Neutrophil (primary cell): ENCODE data around the gene WFIKKN1.
"Not testable (repeated sequence)": the region's sequence is repeated elsewhere in the genome, so short reads cannot be mapped to it uniquely, and the experiment has no call there.

Experiments
- H3K27ac ChIP-seq: fragments of 200-600 bp; sonication (generic); 2 replicates; pipeline ENCODE4 v1.5.1; 2016; ENCODE audit warnings: mild to moderate bottlenecking, moderate library complexity
- H3K27me3 ChIP-seq: fragments of 200-600 bp; sonication (generic); 2 replicates; pipeline ENCODE4 v1.6.0; 2016; ENCODE audit warnings: mild to moderate bottlenecking
- H3K36me3 ChIP-seq: fragments of 200-600 bp; sonication (generic); 2 replicates; pipeline ENCODE4 v1.5.1; 2017
- H3K4me1 ChIP-seq, 2 experiments: fragments of 200-600 bp in 1 of 2; sonication (generic) in 1 of 2; 1 replicate in 1 of 2; 2 replicates in 1 of 2; pipeline versions ENCODE4 v1.5.1 to v1.6.1; 2013 to 2016; ENCODE audit warnings: low read depth in 1 of 2, low read length in 1 of 2, mild to moderate bottlenecking in 1 of 2, moderate library complexity in 1 of 2; ENCODE audit not compliant: control insufficient read depth in 1 of 2, insufficient read depth in 1 of 2
- H3K4me3 ChIP-seq, 2 experiments: fragments of 200-600 bp in 1 of 2; sonication (generic) in 1 of 2; 1 replicate in 1 of 2; 2 replicates in 1 of 2; pipeline ENCODE4 v1.5.1; 2013 to 2016; ENCODE audit warnings: low read depth in 1 of 2, low read length in 1 of 2, mild to moderate bottlenecking in 1 of 2, moderate library complexity in 1 of 2
- H3K9me3 ChIP-seq: fragments of 200-600 bp; sonication (generic); 2 replicates; pipeline ENCODE4 v1.5.1; 2016
- CTCF ChIP-seq: fragments of 200-600 bp; sonication (generic); IDR thresholded peaks from 2 replicates; pipeline ENCODE4 v1.5.1; 2016; ENCODE audit warnings: antibody characterized with exemption

WFIKKN1 gene

GRCh38 chr16:596736-597060 is 34.1 kb upstream of the WFIKKN1 start:
- Histone ChIP-seq H3K27ac (peak overlapping the region; percentile 71), H3K27me3 (no peaks in the 10 kb centered on the region), H3K36me3 (peaks cover 17% of the 10 kb centered on the region), H3K9me3 (no peaks in the 10 kb centered on the region), H3K4me3 (no peak overlapping the region), H3K4me1 (peaks cover 53 to 54% of the 10 kb centered on the region in 2 experiments)
- no peak for TF ChIP-seq CTCF

DNA sequence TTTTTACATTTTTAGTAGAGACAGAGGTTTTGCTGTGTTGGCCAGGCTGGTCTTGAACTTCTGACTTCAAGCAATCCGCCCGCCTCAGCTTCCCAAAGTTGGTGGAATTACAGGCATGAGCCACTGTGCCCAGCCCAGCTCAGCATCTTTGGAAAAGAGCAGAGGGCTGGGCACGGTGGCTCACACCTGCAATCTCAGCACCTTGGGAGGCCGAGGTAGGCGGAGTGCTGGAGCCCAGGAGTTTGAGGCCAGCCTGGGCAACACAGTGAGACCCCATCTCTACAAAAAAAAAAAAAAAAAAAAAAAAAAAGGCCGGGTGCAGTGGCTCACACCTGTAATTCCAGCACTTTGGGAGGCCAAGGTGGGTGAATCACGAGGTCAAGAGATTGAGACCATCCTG is 33.1 kb upstream of the WFIKKN1 start:
- Histone ChIP-seq H3K36me3 (peaks cover 17% of the 10 kb centered on the region), H3K4me1 (peaks cover 43 to 45% of the 10 kb centered on the region in 2 experiments)
- not testable (repeated sequence) for H3K9me3 ChIP-seq, H3K4me3 ChIP-seq, H3K27me3 ChIP-seq, H3K27ac ChIP-seq

DNA sequence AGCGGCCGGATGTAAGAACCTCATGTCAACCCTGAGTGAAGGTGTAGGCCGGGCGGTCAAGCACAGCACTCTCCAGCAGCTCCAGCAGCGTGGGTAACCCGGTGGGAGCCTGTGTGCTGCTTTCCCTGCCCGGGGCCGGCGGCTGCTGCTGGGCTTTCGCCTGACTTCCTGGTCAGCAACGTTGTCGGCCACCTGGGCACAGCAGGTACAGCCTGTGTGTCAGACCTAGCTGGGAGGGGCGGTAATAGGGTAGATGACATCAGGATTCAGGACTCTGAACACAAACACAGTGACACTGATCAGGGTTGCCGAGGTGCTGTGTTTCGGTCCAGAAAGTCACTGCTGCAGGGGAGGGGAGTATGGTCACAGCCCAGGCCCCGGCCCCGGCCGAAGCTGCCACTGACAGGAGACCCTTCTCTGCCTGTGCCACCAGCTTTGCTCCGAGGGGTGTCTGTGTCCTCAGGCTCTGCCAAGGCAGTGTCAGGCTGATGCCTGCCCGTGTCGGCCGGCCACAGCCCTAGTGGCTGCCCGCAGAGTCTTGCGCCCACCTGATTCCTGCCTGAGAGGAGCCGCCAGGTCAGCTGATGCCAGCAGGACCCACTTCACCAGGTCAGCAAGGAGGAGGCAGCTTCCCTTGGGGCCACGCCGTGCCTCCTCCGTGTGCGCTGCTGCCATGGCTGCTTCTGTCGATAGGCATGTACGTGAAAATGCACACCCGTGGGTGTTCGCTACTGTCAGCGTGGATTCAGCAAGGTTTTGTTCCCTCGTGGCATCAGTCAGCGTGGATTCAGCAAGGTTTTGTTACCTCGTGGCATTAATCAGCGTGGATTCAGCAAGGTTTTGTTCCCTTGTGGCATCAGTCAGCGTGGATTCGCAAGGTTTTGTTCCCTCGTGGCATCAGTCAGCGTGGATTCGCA is 31.7 kb upstream of the WFIKKN1 start:
- Histone ChIP-seq H3K36me3 (peaks cover 17% of the 10 kb centered on the region), H3K27me3 (no peaks in the 10 kb centered on the region), H3K4me3 (no peak overlapping the region), H3K9me3 (no peaks in the 10 kb centered on the region), H3K27ac (no peak overlapping the region), H3K4me1 (peaks cover 29 to 31% of the 10 kb centered on the region in 2 experiments)
- no peak for TF ChIP-seq CTCF

DNA sequence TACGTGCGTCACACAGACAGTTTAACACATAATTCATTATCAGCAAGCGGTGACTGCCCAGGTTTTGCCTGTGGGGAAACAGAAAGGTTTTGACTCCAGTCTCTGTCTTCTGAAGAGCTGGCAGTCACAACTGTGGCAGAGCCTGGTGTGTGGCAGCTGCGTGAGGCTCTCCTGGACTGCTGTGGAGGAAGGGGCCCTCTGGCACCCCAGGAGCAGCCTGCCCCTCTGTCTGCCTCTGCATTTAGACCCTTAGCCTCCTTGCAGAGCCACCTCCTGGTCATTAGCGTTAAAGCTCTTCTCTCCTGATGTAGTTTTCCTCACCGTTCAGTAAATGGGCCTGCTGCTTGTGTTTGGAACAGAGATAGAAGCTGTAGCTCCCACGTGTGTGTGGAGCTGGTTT is 30.0 kb upstream of the WFIKKN1 start:
- Histone ChIP-seq H3K36me3 (peaks cover 17% of the 10 kb centered on the region), H3K27me3 (no peaks in the 10 kb centered on the region), H3K4me3 (no peak overlapping the region), H3K4me1 (peaks cover 14 to 15% of the 10 kb centered on the region in 2 experiments), H3K27ac (peak overlapping the region; percentile 1), H3K9me3 (no peaks in the 10 kb centered on the region)
- no peak for TF ChIP-seq CTCF

DNA sequence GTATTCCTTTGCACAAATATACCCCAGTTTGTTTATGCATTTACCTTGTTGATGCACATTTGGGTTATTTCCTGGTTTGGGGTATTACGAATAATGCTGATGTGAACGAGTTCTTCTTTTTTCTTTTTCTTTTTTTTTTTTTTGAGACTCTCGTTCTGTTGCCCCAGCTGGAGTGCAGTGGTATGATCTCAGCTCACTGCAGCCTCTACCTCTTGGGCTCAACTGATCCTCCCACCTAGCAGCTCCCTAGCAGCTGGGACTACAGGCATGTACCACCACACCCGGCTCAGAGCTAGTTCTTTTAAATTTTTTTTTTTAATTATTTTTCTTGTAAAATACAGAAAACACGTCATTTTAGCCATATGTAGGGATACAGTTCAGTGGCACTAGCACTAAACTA is 26.9 kb upstream of the WFIKKN1 start:
- H3K4me3 ChIP-seq, result no peak overlapping the region
- no peaks in the 10 kb centered on the region for H3K27me3 ChIP-seq
- no peak for TF ChIP-seq CTCF
- no peaks in the 10 kb centered on the region for H3K4me1 ChIP-seq
- H3K27ac ChIP-seq, result no peak overlapping the region
- peaks cover 14% of the 10 kb centered on the region for H3K36me3 ChIP-seq
- no peaks in the 10 kb centered on the region for H3K9me3 ChIP-seq

DNA sequence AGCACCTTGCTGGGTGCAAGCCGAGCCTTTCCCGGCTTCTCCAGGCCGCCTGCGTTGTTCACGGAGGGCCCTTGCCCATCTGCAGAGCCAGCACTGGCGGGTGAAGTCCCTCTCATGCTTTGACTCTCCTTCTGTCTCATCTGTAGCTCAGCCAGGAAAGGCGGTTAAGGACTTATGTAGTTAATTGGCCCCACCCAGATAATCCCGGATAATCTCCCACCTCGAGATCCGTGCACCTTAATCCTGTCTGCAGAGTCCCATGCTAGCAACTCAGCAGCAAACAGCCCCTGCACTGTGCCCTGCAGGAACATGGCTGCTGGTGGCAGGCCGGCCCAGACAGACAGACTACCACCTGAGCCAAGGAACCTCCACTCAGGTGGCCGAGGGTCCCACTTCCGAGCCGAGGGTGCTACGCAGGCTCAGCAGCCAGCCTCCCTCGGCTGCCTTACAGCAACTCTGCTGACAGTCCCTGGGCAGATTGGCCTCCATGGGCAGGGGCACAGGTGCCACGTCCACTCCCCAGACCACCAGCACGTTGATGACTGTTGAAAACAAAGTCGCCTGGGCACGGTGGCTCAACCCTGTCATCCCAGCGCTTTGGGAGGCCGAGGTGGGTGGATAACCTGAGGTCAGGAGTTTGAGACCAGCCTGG is 24.0 kb upstream of the WFIKKN1 start:
- H3K27ac ChIP-seq, result no peak overlapping the region
- TF ChIP-seq CTCF, result no peak

More for the DNA sequence above, 24.0 kb upstream of the WFIKKN1 start:
- H3K36me3 ChIP-seq, result no peaks in the 10 kb centered on the region
- H3K27me3 ChIP-seq, result no peaks in the 10 kb centered on the region
- no peaks in the 10 kb centered on the region for H3K4me1 ChIP-seq
- H3K4me3 ChIP-seq, result no peak overlapping the region
- H3K9me3 ChIP-seq, result no peaks in the 10 kb centered on the region
